Sigmoid colon (tissue), 4 donors: ENCODE measurements around the gene RYK.

Experiments
- CTCF ChIP-seq, 4 experiments: fragments of 450-650 bp in 3 of 4; fragments of 200-600 bp in 1 of 4; IDR thresholded peaks; one replicate each; pipeline ENCODE4 v1.5.1; 2016 to 2019; ENCODE audit warnings: antibody characterized with exemption in 4 of 4, mild to moderate bottlenecking in 3 of 4, moderate library complexity in 2 of 4
- EP300 ChIP-seq, 4 donors: sonication (generic); formaldehyde crosslinking; IDR thresholded peaks; one replicate each; pipeline ENCODE4 v1.6.1; 2017; ENCODE audit warnings: antibody characterized with exemption in 4 of 4
- POLR2A ChIP-seq, 2 donors: fragments of 450-650 bp; IDR thresholded peaks; one replicate each; pipeline ENCODE4 v1.6.1; 2016; ENCODE audit warnings: antibody characterized with exemption in 2 of 2, mild to moderate bottlenecking in 2 of 2, moderate library complexity in 2 of 2

- TF ChIP-seq CTCF (IDR thresholded peaks at IDR 0.05) (no peak), EP300 (IDR thresholded peaks at IDR 0.05) (no peak), POLR2A (IDR thresholded peaks at IDR 0.05) (no peak)
Measured at GRCh38 chr3:134239538-134239937, 11.1 kb downstream of the RYK start.
